Endodermal cell (in vitro differentiated cells): Measurements from ENCODE around the gene CASP9. TPM values are rescaled to one million over a fixed set of nuclear protein-coding genes. Genes with fewer than 3 reads are reported as not detected.

Experiments used
- DNase-seq: peaks from one replicate; pipeline ENCODE4 v3.0.0-alpha.2; 2017
- H3K27ac ChIP-seq: 2 replicates; pipeline ENCODE4 v1.5.1; 2013; ENCODE audit warnings: mild to moderate bottlenecking, low read depth, low read length, moderate library complexity
- H3K27me3 ChIP-seq: 2 replicates; pipeline ENCODE4 v1.6.1; 2013; ENCODE audit warnings: mild to moderate bottlenecking, low read length, moderate library complexity; ENCODE audit not compliant: insufficient read depth, control insufficient read depth, poor library complexity, severe bottlenecking
- H3K36me3 ChIP-seq: 2 replicates; pipeline ENCODE4 v1.7.0; 2013; ENCODE audit warnings: mild to moderate bottlenecking, low read length, moderate library complexity; ENCODE audit not compliant: control insufficient read depth, insufficient read depth
- H3K4me1 ChIP-seq: one replicate; pipeline ENCODE4 v1.7.0; 2013; ENCODE audit warnings: low read length; ENCODE audit not compliant: control insufficient read depth, insufficient read depth
- H3K4me3 ChIP-seq: 2 replicates; pipeline ENCODE4 v1.5.1; 2013; ENCODE audit warnings: mild to moderate bottlenecking, low read length, moderate library complexity
- H3K9ac ChIP-seq: 2 replicates; pipeline ENCODE4 v1.6.1; 2013; ENCODE audit warnings: mild to moderate bottlenecking, low read length, moderate library complexity; ENCODE audit not compliant: poor library complexity, severe bottlenecking; ENCODE audit errors: extremely low read depth
- H3K9me3 ChIP-seq: 2 replicates; pipeline ENCODE4 v1.6.1; 2013; ENCODE audit warnings: mild to moderate bottlenecking, low read length, moderate library complexity; ENCODE audit not compliant: control insufficient read depth
- H3K27ac Mint-ChIP-seq: 2 replicates; pipeline ENCODE4 v1.8.0; 2020; ENCODE audit warnings: mixed read lengths
- H3K27me3 Mint-ChIP-seq: 2 replicates; pipeline ENCODE4 v1.8.0; 2021; ENCODE audit warnings: mild to moderate bottlenecking, mixed read lengths; ENCODE audit not compliant: insufficient read depth
- H3K36me3 Mint-ChIP-seq: 2 replicates; pipeline ENCODE4 v1.8.0; 2020; ENCODE audit warnings: low read depth, mixed read lengths
- H3K4me1 Mint-ChIP-seq: 2 replicates; pipeline ENCODE4 v1.8.0; 2020; ENCODE audit warnings: mixed read lengths
- H3K4me3 Mint-ChIP-seq: 2 replicates; pipeline ENCODE4 v1.8.0; 2020; ENCODE audit warnings: mild to moderate bottlenecking, moderate library complexity, mixed read lengths
- H3K9me3 Mint-ChIP-seq: 2 replicates; pipeline ENCODE4 v1.8.0; 2020; ENCODE audit warnings: mild to moderate bottlenecking, mixed read lengths
- CTCF ChIP-seq: fragments of 200-600 bp; sonication (generic); conservative IDR thresholded peaks from 2 replicates; pipeline ENCODE4 v1.5.0; 2021; ENCODE audit warnings: antibody characterized with exemption, mild to moderate bottlenecking
- WGBS, 2 experiments: methylation state at CpG; one replicate each; pipeline versions ENCODE4 v1.1.5 to v1.1.7; 2013; ENCODE audit warnings: missing lambda C conversion rate in 2 of 2, mixed read lengths in 1 of 2; ENCODE audit not compliant: insufficient coverage in 1 of 2, insufficient read length in 1 of 2; 5-methylcytosine and 5-hydroxymethylcytosine counted together
- total RNA-seq, 2 donors: library from RNA; stranded (reverse); fragmentation: NEBNext Ultra II Directional in 1 of 2; extraction: Animal tissue kit (Norgen Biotek cat#: 25700) in 1 of 2; gene quantifications; 2 replicates in 1 of 2; 3 replicates in 1 of 2; pipeline ENCODE4 v1.2.1, GENCODE V29; 2021

The CASP9 gene
- total RNA-seq, 2 donors from 2014 or later = 15.5 to 16.1 TPM

GRCh38 chr1:15457585-15457984 lies 66.4 kb downstream of the CASP9 start:
- DNase-seq = no peak

GRCh38 chr1:15456313-15456954 lies 67.6 kb downstream of the CASP9 start, which contains the start of gene CELA2A:
TSS of gene CELA2A (plus strand) at chr1:15456732. CDS start at chr1:15456754, 22 bp downstream.
- peaks cover 13% of the 10 kb centered on the region for H3K4me1 Mint-ChIP-seq
- H3K27ac Mint-ChIP-seq = no peak within 1 kb of the TSS
- H3K36me3 Mint-ChIP-seq = no peaks in the 10 kb centered on the region
- no peaks in the 10 kb centered on the region for H3K9me3 Mint-ChIP-seq
- no peak for DNase-seq
- H3K4me3 Mint-ChIP-seq = no peak within 1 kb of the TSS
- H3K27ac ChIP-seq = no peak within 1 kb of the TSS
- no peak within 1 kb of the TSS for H3K9ac ChIP-seq
- H3K4me1 ChIP-seq = no peaks in the 10 kb centered on the region
- H3K9me3 ChIP-seq = no peaks in the 10 kb centered on the region
- no peaks in the 10 kb centered on the region for H3K27me3 Mint-ChIP-seq
- H3K27me3 ChIP-seq = no peaks in the 10 kb centered on the region
- 90 to 95% methylated on average over 5 to 8 of the region's 8 CpGs for WGBS, 2 experiments
- H3K4me3 ChIP-seq = no peak within 1 kb of the TSS
- TF ChIP-seq CTCF = no peak
- H3K36me3 ChIP-seq = no peaks in the 10 kb centered on the region

More at GRCh38 chr1:15457585-15457984, 66.4 kb downstream of the CASP9 start:
- 88% methylated on average over 2 of the region's 2 CpGs; no CpG with 5 or more reads in 1 of the 2 experiments for WGBS, 2 experiments
- Mint-ChIP-seq H3K4me1 (peaks cover 13% of the 10 kb centered on the region), H3K36me3 (no peaks in the 10 kb centered on the region), H3K27me3 (no peaks in the 10 kb centered on the region), H3K4me3 (no peak overlapping the region), H3K27ac (no peak overlapping the region), H3K9me3 (no peaks in the 10 kb centered on the region)
- Histone ChIP-seq H3K9me3 (no peaks in the 10 kb centered on the region), H3K4me3 (no peak overlapping the region), H3K4me1 (no peaks in the 10 kb centered on the region), H3K27ac (no peak overlapping the region), H3K9ac (no peak overlapping the region), H3K27me3 (no peaks in the 10 kb centered on the region), H3K36me3 (no peaks in the 10 kb centered on the region)
- no peak for TF ChIP-seq CTCF

GRCh38 chr1:15455522-15455921 lies 68.5 kb downstream of the CASP9 start:
- Histone ChIP-seq H3K36me3 (no peaks in the 10 kb centered on the region), H3K9me3 (no peaks in the 10 kb centered on the region), H3K9ac (no peak overlapping the region), H3K4me3 (no peak overlapping the region), H3K27me3 (no peaks in the 10 kb centered on the region), H3K4me1 (no peaks in the 10 kb centered on the region), H3K27ac (no peak overlapping the region)
- TF ChIP-seq CTCF = no peak
- Mint-ChIP-seq H3K27ac (no peak overlapping the region), H3K36me3 (no peaks in the 10 kb centered on the region), H3K9me3 (peaks cover 5% of the 10 kb centered on the region), H3K27me3 (no peaks in the 10 kb centered on the region), H3K4me3 (no peak overlapping the region), H3K4me1 (peaks cover 13% of the 10 kb centered on the region)
- WGBS, 2 experiments = 82 to 94% methylated on average over 3 to 6 of the region's 6 CpGs
- DNase-seq = no peak
